AG09309 (cell line): ENCODE data around the gene TNNI3K.

Source experiments
- DNase-seq: peaks from one replicate; pipeline ENCODE4 v3.0.0-alpha.2; 2010; ENCODE audit warnings: low read depth
- H3K4me3 ChIP-seq: 2 replicates; pipeline ENCODE4 v1.5.1; 2011; ENCODE audit warnings: mild to moderate bottlenecking, low read depth, low read length, moderate library complexity; ENCODE audit not compliant: control insufficient read depth
- CTCF ChIP-seq: IDR thresholded peaks from 2 replicates; pipeline ENCODE4 v1.5.1; 2011; ENCODE audit warnings: mild to moderate bottlenecking, low read depth, low read length, inconsistent platforms; ENCODE audit not compliant: insufficient read depth, control insufficient read depth; ENCODE audit errors: missing control alignments

The TNNI3K gene

GRCh38 chr1:74328851-74329250 is 93.7 kb downstream of the TNNI3K start:
- DNase-seq = no peak
- TF ChIP-seq CTCF = no peak
- H3K4me3 ChIP-seq = no peak overlapping the region

GRCh38 chr1:74333244-74333643 is 98.1 kb downstream of the TNNI3K start:
- DNase-seq = no peak
- no peak overlapping the region for H3K4me3 ChIP-seq
- no peak for TF ChIP-seq CTCF

DNA sequence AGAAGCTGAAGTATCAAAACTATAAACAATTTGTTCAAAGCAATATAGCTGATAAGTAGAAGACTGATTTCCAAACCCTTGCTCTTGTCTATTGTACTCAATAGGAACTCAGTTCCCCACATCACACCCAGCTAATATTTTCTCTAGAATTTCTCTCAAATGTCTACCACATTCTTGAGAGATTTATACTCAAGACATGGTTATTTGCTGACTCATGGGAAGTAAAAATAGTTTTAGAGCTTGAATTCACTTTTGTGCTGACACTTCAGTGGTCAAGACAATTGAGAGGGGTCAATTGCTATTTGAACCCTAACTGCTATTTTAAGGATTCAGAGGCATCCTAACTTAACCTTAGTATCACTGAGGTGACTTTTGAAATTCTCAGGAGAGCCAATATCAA is 99.0 kb downstream of the TNNI3K start:
- no peak overlapping the region for H3K4me3 ChIP-seq
- DNase-seq = no peak
- TF ChIP-seq CTCF = no peak

DNA sequence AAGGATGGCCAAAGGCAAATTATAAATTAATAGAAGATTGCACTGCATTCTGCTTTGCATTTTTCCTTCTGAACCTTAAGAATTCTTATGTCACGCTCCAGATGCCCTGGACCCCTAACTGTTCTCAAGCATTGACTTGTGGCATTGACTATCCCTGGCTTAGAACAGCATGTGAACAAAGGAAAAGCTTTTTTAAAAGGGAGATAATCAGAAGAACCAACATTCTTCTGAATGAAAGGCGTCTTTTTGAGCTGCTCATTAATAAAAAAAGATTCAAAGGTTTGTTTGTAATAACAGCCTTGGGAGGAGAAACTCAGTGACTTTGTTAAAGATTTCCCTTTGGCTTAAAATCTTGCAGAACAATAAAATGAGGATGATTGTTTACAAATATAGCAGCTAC is 105.5 kb downstream of the TNNI3K start:
- DNase-seq = no peak
- no peak overlapping the region for H3K4me3 ChIP-seq
- no peak for TF ChIP-seq CTCF

- no peak for TF ChIP-seq CTCF
- H3K4me3 ChIP-seq = no peak overlapping the region
- no peak for DNase-seq
Measured at GRCh38 chr1:74341702-74342339, 106.6 kb downstream of the TNNI3K start.

- DNase-seq = no peak
- no peak for TF ChIP-seq CTCF
- no peak overlapping the region for H3K4me3 ChIP-seq
Measured at GRCh38 chr1:74343216-74343615, 108.0 kb downstream of the TNNI3K start.

DNA sequence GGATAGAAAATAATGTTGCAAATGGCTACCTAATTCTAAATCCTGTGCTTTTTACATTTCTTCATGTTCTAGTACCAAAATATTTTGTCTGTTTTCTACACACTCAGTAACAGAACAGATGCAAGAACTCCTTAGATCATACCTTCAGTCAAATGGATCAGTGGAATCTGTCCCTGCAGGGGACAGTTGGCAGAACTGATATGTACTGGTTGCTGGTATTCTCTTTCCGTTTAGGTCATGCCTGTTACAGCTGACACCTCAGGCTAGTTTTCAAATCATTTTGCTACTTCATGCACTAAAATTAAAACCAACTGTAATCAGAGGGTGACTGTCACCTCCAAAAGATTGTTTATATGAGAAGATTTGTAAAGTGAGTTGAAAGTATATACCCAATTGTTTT is 109.2 kb downstream of the TNNI3K start:
- no peak for DNase-seq
- no peak overlapping the region for H3K4me3 ChIP-seq
- TF ChIP-seq CTCF = no peak
